COLO668 (cell line): Measurements from ENCODE around the gene CPZ.
"Not testable (repeated sequence)": the region's sequence is repeated elsewhere in the genome, so short reads cannot be mapped to it uniquely, and the experiment has no call there.

Source experiments
- DNase-seq: peaks from one replicate; lab custom pipeline; 2025; ENCODE audit not compliant: unreplicated experiment; lab: John Stamatoyannopoulos, UW

Gene CPZ

GRCh38 chr4:8648816-8649630 is 56.5 kb downstream of the CPZ start:
- DNase-seq: no peak

- no peak for DNase-seq
These were observed 57.2 kb downstream of the CPZ start for GRCh38 chr4:8649631-8650361.

GRCh38 chr4:8651661-8652180 is 59.2 kb downstream of the CPZ start:
- DNase-seq: no peak

- no peak for DNase-seq
These were observed 59.9 kb downstream of the CPZ start for GRCh38 chr4:8652181-8653078.

- DNase-seq: no peak
These were observed 60.9 kb downstream of the CPZ start for GRCh38 chr4:8653326-8654000.

- DNase-seq: not testable (repeated sequence)
These were observed 61.6 kb downstream of the CPZ start for GRCh38 chr4:8654139-8654538.

GRCh38 chr4:8655411-8656184 is 63.0 kb downstream of the CPZ start:
- no peak for DNase-seq

GRCh38 chr4:8656185-8656517 is 63.6 kb downstream of the CPZ start:
- DNase-seq: no peak

GRCh38 chr4:8656711-8657380 is 64.3 kb downstream of the CPZ start:
- DNase-seq: no peak

- DNase-seq: no peak
These were observed 65.0 kb downstream of the CPZ start for GRCh38 chr4:8657381-8658088.

- DNase-seq: no peak
These were observed 70.2 kb downstream of the CPZ start for GRCh38 chr4:8662776-8663175.

- no peak for DNase-seq
These were observed 71.7 kb downstream of the CPZ start for GRCh38 chr4:8664031-8664805.

- no peak for DNase-seq
These were observed 72.4 kb downstream of the CPZ start for GRCh38 chr4:8664976-8665375.

- no peak for DNase-seq
These were observed 73.1 kb downstream of the CPZ start for GRCh38 chr4:8665406-8666360.

- no peak for DNase-seq
These were observed 74.0 kb downstream of the CPZ start for GRCh38 chr4:8666581-8666980.
